Loucy (cell line): ENCODE measurements around the gene MYO5B.

ENCODE experiments used
- H2AFZ ChIP-seq: fragments of 200-600 bp; sonication (generic); 2 replicates; pipeline ENCODE4 v1.6.0; 2016; ENCODE audit warnings: antibody characterized with exemption, mild to moderate bottlenecking, low read length, moderate library complexity
- H3F3A ChIP-seq: fragments of 200-600 bp; 2 replicates; pipeline ENCODE4 v1.6.0; 2016; ENCODE audit warnings: antibody characterized with exemption, low read depth, mild to moderate bottlenecking
- H3K27me3 ChIP-seq: fragments of 200-600 bp; sonication (generic); 2 replicates; pipeline ENCODE4 v1.6.1; 2014; ENCODE audit warnings: low read length, mild to moderate bottlenecking; ENCODE audit not compliant: insufficient read depth, poor library complexity, severe bottlenecking
- H3K36me3 ChIP-seq: fragments of 200-600 bp; sonication (generic); 2 replicates; pipeline ENCODE4 v1.6.1; 2016; ENCODE audit warnings: low read length; ENCODE audit not compliant: insufficient read depth
- H3K4me1 ChIP-seq: fragments of 200-600 bp; sonication (generic); 2 replicates; pipeline ENCODE4 v1.5.1; 2014; ENCODE audit warnings: low read length, mild to moderate bottlenecking; ENCODE audit not compliant: insufficient read depth, poor library complexity, severe bottlenecking
- H3K4me2 ChIP-seq: fragments of 200-600 bp; sonication (generic); 2 replicates; pipeline ENCODE4 v1.6.0; 2014; ENCODE audit warnings: antibody characterized with exemption, low read length, low read depth, mild to moderate bottlenecking; ENCODE audit not compliant: poor library complexity, severe bottlenecking
- H3K4me3 ChIP-seq: fragments of 200-600 bp; sonication (generic); 2 replicates; pipeline ENCODE4 v1.5.1; 2014; ENCODE audit warnings: low read length, mild to moderate bottlenecking, mixed read lengths; ENCODE audit not compliant: poor library complexity, severe bottlenecking
- H3K79me2 ChIP-seq: fragments of 200-600 bp; sonication (generic); 2 replicates; pipeline ENCODE4 v1.6.1; 2014; ENCODE audit warnings: low read length; ENCODE audit not compliant: insufficient read depth
- H3K9ac ChIP-seq: fragments of 200-600 bp; sonication (generic); 2 replicates; pipeline ENCODE4 v1.6.0; 2014; ENCODE audit warnings: mild to moderate bottlenecking, low read depth, low read length, moderate library complexity; ENCODE audit not compliant: poor library complexity, severe bottlenecking
- H3K9me2 ChIP-seq: fragments of 200-600 bp; sonication (generic); replicated peaks from 2 replicates; pipeline ENCODE4 v1.6.1; 2016; ENCODE audit warnings: low read depth, low read length, mixed read lengths
- H3K9me3 ChIP-seq: fragments of 200-600 bp; sonication (generic); 2 replicates; pipeline ENCODE4 v1.6.1; 2014; ENCODE audit warnings: mild to moderate bottlenecking, antibody characterized with exemption, low read length, low read depth; ENCODE audit not compliant: insufficient read depth
- H4K20me1 ChIP-seq: fragments of 200-600 bp; sonication (generic); 2 replicates; pipeline ENCODE4 v1.6.0; 2014; ENCODE audit warnings: antibody characterized with exemption, low read length, mild to moderate bottlenecking; ENCODE audit not compliant: insufficient read depth, poor library complexity, severe bottlenecking
- CTCF ChIP-seq: fragments of 200-600 bp; sonication (generic); conservative IDR thresholded peaks from 2 replicates; pipeline ENCODE4 v1.5.1; 2014; ENCODE audit warnings: mild to moderate bottlenecking, antibody characterized with exemption, low read length
- EZH2phosphoT487 ChIP-seq: fragments of 200-600 bp; IDR thresholded peaks from 2 replicates; pipeline ENCODE4 v1.6.1; 2018; ENCODE audit warnings: antibody characterized with exemption, mild to moderate bottlenecking, moderate library complexity, borderline replicate concordance

Gene MYO5B

GRCh38 chr18:49921318-49921985, 273.5 kb downstream of the MYO5B start:
- no peaks in the 10 kb centered on the region for H3K27me3 ChIP-seq
- no peaks in the 10 kb centered on the region for H3K9me3 ChIP-seq
- H3K4me1 ChIP-seq: no peaks in the 10 kb centered on the region
- H3K4me2 ChIP-seq: no peak overlapping the region
- H3F3A ChIP-seq: no peaks in the 10 kb centered on the region
- no peak overlapping the region for H3K4me3 ChIP-seq
- H4K20me1 ChIP-seq: no peaks in the 10 kb centered on the region
- no peaks in the 10 kb centered on the region for H3K9me2 ChIP-seq
- no peak overlapping the region for H2AFZ ChIP-seq
- H3K36me3 ChIP-seq: no peaks in the 10 kb centered on the region
- TF ChIP-seq CTCF (no peak), EZH2phosphoT487 (no peak)
- no peak overlapping the region for H3K9ac ChIP-seq
- no peaks in the 10 kb centered on the region for H3K79me2 ChIP-seq

GRCh38 chr18:49920731-49921130, 274.2 kb downstream of the MYO5B start:
- Histone ChIP-seq H3K4me1 (no peaks in the 10 kb centered on the region), H3F3A (no peaks in the 10 kb centered on the region), H4K20me1 (no peaks in the 10 kb centered on the region), H3K4me3 (no peak overlapping the region), H3K36me3 (no peaks in the 10 kb centered on the region), H3K9me2 (no peaks in the 10 kb centered on the region), H3K4me2 (no peak overlapping the region), H3K27me3 (no peaks in the 10 kb centered on the region), H3K9me3 (no peaks in the 10 kb centered on the region), H2AFZ (no peak overlapping the region), H3K79me2 (no peaks in the 10 kb centered on the region), H3K9ac (no peak overlapping the region)
- no peak for TF ChIP-seq CTCF
- TF ChIP-seq EZH2phosphoT487: no peak

GRCh38 chr18:49917742-49918141, 277.2 kb downstream of the MYO5B start:
- Histone ChIP-seq H3K79me2 (no peaks in the 10 kb centered on the region), H4K20me1 (no peaks in the 10 kb centered on the region), H3K4me2 (no peak overlapping the region), H3K36me3 (no peaks in the 10 kb centered on the region), H3K4me3 (no peak overlapping the region), H3K27me3 (no peaks in the 10 kb centered on the region), H3K9me3 (no peaks in the 10 kb centered on the region; the same call in 1 of the 2 replicates), H3K9me2 (no peaks in the 10 kb centered on the region), H3F3A (no peaks in the 10 kb centered on the region), H2AFZ (no peak overlapping the region), H3K4me1 (no peaks in the 10 kb centered on the region), H3K9ac (no peak overlapping the region)
- TF ChIP-seq CTCF: no peak
- TF ChIP-seq EZH2phosphoT487: no peak
